Measurements from ENCODE around the gene RUNX1.

Gene RUNX1

DNA sequence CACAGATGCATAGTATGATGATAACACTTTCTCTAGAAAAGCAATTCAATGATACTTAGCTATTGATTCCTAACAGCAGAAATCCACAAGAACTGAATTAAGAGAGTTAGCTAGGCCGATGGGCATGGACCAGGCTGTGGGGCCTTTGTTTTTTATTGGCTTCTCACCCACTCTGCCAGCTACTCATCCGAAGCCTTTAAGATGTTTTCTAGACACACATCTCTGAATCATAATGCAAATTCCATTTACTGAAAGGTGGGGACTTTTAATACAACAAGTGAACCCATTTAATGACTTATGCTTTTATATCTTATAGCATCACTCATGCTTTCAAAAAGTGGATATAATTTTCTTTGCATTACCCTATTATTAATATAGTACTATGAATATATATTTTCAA lies 170.2 kb downstream of the RUNX1 start:
- no peak for DNase-seq (ENCODE audit: low read depth)

DNA sequence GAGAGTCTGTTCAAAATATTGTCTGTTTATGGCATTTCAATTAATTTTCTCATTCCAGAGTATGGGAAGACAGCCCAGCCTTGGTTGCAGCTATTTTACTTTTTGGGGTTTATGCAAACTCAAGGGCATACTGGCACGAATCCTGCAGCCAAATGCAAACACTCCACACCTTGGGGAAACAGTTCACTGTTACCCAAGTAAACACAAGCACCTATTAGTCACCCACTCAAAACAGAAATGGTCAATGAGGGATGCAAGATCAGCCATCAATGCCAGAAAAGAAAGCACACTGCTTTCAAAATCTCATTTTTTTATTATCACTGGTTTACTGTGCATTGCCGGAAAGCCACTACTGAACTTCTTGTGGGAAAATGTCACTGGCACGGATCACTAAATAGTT lies 170.6 kb downstream of the RUNX1 start:
- no peak for DNase-seq (ENCODE audit: low read depth)

DNA sequence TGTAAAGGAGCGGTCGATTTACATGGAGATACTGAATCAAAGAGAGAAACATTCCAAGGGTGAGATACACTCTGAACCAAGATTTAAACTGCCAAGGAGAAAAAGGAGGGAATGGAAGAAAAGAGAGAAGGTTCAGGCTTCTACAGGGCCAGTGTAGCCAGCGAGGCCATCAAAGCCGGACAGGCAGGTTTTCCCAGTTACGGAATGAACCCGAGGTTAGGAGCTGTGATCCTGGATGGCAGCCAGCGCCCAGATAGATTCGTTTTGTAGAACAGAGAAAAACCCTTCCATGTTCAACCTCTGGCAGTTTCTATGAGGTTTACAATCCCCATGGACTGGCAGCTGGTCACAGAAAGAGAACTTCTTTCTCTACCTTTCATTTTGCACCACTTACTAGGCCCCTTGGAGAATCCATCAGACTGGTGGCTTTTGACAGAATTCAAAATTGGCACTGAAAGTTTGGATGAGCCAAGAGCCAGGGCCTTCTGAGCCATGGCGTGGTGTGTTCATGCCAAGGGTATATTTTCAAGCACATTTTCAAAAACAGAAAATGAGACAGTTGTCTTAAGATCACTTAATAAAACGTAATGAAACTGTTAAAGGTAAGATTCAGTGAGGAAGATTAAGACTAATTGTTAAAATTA lies 171.5 kb downstream of the RUNX1 start:
- DNase-seq (ENCODE audit: low read depth) = no peak

DNA sequence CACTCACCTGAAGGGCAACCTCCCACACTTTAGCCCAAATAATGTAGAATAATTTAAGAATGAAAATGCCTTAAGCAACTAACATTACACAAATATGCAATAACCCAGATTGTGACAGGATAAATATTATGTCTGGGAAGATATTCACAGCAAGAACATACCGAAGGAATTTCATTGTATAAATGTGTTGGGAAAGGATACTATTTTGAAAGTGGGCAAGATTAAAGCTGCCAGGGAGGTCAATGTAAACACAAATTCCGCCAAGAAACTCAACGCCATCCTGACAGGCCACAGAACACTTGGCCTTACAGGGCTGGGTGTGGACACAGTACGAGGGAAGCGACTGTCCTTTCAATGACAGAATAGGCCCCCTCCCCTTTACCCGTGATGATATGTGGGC lies 173.3 kb downstream of the RUNX1 start:
- no peak for DNase-seq (ENCODE audit: low read depth)

DNA sequence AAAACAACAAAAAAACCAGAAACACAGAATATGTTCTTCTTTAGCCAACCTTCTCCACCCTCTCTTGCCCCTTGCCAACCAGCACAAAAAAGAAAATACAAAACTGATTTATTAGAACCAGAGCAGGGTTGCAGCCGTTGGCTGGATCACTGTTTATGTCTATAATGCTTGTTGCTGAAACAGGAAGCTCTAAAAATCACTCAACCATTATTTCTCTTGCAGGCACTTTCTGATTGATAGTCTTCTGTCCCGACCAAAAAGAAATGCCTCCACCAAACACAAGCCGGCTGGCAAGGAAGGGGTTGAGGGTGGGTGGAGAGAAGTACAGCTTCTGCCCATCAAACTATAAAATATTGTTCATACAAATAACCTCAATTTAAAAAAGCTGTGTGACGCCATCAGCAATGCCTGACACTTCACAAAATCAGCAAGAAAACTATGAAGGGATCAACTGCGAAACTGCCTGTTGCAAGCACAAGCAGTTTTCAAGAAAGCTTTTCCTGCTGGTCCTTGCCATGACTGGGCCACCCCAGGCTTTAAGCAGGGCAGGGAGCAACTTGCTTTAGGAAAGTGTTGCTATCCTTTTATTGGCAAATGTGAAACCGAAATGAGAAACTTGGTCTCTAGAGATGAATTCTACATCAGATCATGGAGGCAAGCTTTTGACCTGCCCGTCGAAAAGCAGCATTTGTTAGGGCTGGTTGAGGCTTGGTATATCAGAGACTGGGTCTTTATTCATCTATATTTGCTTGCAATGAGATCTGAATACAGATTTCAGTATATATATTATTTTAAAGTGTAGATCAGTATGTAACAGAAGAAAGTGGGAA lies 174.2 kb downstream of the RUNX1 start:
- DNase-seq (ENCODE audit: low read depth) = no peak

DNA sequence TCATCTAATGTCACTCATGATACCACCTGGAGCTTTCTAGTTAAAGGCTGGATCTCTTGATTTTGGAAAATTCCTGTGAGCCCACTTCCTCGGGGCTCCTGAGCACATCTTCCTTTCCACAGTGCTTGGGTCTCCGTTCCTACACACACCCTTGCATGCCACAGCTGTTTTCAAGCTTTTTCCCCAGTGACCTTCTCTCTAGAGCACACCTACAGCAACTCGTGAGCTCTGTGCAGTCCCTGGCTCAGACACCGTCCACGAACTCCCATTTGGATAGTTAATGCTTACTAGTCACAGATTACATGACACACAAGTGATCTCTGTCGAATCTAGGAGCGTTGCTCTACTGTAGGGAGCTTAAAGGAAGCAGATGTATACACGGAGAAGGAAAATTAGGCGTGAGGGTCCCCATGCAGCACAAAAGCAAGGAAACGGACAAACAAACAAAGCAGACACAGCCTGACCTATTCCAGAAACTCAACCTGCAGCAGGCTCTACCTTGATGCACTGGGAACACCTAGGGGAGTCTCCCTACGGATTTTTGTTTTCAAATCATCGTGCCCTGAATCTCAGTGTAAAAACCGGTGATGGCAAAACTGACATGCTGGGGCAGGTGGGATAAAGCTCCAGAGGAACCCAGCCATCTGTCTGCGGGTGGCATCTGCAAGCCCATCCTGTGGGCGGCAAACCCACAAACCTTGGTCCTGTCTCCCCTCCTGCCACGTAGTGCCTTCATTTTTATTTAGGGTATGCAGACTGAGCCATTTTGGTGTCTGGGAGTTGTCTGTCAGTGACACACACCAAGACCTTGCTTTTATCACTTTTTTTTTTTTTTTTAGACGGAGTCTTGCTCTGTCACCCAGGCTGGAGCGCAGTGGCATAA lies 177.8 kb downstream of the RUNX1 start:
- no peak for DNase-seq (ENCODE audit: low read depth)

DNA sequence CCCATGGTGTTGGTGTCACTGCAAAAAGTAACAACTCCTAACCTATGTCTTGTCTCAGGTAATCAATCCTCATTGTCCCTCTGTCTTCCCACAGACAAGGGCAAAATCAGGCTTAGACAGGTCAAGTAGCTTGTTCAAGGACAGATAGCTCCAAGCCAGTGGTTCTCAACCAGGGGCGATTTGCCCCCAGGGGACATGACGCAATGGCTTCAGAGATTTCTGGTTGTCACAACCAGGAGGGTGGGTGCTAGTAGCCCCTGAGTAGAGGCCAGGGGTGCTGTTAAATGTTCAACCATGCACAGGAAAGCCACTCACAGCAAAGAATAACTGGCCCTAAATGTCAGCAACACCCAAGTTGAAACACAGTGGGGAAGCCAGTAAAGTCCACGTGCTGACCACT lies 178.9 kb downstream of the RUNX1 start:
- no peak for DNase-seq (ENCODE audit: low read depth)

DNA sequence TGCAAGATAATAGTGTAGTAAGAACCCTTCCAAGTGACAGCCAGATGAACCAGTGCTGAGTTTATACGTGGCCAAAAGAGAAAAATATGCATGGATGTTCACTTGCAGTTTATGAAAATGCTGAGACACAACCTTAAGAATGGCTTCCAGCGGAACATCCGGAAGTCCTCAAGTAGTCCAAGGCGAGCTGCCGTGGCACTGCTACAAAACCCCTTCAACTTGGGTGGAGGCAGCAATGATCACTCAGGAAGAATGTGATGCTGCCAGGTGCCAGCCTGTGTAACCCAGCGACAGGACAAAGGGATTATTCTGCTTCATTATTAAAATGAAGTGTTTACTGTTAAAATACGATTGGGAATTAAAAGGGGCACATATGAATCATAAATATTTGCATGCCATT lies 179.6 kb downstream of the RUNX1 start:
- DNase-seq (ENCODE audit: low read depth) = no peak

DNA sequence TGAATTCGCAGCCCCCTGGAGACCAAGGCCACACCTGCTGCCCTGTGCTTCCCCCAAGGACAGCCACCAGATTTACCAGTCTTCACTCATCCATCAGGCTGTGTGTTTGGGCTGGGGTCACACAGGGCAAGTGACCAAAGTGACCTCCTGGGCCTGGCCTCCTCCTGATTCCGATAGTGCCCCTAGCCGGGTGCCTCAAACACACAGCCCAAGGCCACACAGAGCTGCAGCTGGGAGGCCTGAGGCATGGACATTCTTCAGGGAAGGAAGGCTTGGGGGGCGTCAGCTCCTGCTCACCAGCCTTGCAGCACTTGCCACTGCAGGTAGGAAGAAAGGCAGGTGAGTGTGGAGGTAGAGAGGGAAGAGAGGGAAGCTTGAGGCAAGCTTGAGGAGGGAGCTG lies 181.3 kb downstream of the RUNX1 start:
- no peak for DNase-seq (ENCODE audit: low read depth)

DNA sequence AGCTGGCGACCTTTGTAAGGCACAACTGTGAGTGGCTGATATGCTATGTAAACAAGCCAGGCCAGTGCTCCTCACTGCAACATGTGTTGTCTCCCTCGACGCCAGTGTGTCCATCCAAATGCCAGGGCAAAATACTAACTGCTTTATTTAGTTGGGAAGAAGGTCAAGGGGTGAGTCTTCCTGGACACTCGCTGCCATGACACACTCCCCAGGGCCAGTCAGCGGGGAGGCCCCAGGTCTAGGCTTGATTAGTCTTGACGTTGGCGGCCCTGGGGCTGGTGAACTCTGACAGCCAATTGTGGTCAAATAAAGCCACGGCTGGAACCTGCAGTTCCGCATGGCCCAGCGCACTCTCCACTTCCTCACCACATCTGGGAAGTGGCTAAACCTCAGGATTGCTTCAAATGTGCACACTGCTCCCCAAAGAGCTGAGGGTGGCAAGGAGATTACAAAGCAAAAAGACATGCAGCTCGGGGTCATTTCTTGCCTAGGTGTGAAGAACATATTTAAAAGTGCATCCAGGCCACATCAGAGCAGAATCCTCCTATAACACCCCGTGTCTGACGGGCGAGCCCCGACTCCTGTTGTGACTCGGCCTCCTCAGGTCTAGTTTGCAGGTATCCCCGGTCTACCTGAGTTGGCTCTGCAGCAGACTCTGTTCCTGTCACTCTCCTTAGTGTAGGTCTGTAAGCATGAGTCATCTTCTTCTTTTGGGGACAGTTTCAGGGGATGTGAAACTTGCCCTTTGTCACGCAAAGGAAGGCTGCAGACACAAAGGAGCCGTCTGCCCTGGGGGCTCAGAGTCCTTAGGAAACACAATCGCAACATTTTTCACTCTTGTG lies 183.5 kb downstream of the RUNX1 start:
- DNase-seq (ENCODE audit: low read depth) = no peak

DNA sequence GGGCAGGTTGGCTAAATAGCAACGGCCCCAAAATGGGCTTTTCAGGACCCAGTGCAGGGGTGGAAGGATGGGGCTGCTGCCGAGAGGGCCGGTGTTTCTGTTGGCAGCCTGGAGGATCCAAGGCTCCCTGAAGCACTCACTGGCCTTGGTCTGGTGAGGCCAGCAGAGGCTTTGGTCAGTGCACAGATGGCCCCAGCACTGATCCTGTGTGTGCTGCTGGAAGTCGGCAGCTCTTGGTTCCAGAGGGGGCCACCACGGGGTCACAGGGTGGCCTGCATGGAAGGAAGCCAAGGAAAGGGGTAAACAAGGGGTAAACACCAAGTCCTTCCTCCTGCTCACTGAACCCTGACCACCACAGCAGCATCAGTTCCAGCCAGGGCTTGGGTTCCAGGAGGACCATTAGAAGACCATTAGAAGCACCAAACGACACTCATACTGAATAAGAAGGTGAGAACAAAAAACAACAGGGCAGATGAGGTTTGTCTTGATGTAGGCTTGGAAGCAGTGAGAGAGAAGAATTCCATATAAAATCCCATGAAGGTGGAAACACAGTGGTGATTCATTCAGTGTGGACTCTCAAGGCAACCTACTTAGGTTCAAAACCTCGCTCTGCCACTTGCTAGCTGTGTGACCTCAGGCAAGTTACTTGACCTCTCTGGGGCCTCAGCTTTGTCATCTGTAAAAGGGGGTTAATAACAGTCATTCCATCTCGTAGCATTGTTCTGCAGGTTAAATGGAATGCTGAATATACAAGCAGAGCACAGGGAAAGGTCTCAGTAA lies 184.5 kb downstream of the RUNX1 start:
- no peak for DNase-seq (ENCODE audit: low read depth)

DNA sequence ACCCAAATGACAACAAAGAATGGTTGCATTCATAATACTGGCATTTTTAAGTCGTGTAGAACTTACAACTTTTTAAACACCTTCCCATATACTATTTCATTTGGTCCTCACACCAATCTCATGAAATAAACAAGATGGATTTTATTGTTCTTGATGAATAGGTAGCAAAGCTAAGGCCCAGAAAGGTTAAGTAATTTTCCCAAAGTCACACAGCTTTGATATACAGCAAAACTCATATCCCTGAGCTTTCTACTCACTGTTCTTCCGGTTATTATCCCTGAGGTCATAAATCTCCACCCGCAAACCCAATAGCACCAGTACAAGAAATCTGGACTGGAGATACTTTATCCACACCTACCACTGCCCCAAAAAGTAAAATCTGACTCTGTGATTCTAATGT lies 186.2 kb downstream of the RUNX1 start:
- no peak for DNase-seq (ENCODE audit: low read depth)

DNA sequence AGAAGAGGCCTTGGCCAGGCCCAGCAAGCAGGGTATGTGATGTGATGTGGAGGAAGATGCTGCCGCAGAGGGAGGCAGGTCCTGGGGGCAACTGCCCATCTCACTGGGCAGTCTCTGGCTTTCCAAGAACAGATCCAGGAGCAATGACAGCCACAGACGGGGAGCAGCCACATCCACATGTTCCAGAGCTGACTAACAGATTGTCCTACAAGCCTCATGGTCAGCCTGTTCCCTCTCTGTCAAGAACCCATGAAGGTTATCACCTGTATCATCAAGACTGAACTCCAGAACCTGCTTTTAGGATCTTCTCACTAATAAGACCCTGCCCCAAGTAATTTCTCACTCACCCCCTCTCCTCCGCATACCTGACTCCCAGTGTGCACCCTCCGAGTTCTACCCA lies 187.8 kb downstream of the RUNX1 start:
- no peak for DNase-seq (ENCODE audit: low read depth)

DNA sequence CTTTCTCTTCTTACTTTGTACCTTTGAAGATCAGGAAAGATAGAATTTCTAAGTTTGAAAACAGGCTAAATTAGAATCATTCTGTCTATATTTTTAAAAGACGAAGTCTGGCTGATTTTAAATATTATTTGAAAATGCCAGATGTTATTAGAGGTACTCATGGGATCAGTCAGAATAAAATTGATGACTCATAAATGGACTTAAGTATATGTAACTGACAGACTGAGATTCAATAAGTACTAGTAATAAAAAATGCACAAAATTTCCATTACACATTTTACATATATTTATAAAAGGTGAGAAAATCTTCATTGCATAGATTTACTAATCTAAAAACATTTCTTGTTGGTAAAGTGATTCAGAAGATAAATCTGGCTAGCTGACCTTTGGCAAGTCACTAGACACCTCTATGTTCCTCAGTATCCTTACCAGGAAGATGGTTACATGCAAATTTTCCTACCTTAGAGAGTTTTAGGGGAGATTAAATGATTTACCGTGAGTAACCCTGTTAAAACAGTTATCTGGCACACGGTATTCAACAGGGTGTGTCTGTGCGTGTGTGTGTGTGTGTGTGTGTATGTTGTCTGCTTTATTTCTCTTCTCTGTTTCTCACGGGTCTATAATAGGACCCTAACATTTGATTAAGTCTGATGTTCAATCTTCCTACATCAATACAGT lies 189.0 kb downstream of the RUNX1 start:
- DNase-seq (ENCODE audit: low read depth) = no peak

DNA sequence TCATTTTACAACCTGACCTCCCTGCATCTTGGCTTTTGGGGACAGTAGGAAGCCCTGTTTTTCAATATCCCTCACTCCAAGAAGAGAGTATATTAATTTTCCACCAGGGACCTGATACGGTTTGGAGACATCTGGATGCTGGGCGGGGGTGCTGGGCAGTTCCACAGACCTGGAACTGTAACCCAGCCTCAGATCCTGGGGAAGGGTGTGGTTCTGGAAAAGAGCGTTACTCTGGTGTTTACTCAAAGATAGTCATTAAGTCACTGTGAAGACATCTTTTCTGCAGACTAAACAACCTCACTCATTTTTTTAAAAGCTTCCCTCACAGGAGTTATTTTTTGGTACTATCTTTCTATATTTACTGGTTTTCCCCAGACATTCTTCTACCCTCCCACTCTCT lies 190.5 kb downstream of the RUNX1 start:
- DNase-seq (ENCODE audit: low read depth) = no peak

DNA sequence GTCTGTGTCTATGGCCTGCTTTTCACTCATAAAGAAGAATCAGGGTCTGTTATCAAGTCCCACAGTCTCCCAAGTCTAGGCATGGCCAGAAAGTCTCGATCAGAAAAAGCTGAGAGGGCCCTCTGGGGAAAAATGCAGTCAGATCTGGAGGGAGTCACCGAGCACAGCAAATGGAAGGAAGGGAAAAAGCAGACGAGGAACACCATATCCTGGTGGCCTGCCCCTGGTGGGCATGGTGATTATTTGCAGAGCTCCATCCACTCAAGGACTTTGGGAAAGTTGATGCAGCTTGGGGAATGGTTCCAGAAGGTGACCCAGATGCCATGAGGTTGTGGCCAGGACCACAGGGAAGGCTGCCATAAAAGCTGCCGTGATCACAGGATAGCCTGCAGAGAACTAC lies 191.2 kb downstream of the RUNX1 start:
- no peak for DNase-seq (ENCODE audit: low read depth)

DNA sequence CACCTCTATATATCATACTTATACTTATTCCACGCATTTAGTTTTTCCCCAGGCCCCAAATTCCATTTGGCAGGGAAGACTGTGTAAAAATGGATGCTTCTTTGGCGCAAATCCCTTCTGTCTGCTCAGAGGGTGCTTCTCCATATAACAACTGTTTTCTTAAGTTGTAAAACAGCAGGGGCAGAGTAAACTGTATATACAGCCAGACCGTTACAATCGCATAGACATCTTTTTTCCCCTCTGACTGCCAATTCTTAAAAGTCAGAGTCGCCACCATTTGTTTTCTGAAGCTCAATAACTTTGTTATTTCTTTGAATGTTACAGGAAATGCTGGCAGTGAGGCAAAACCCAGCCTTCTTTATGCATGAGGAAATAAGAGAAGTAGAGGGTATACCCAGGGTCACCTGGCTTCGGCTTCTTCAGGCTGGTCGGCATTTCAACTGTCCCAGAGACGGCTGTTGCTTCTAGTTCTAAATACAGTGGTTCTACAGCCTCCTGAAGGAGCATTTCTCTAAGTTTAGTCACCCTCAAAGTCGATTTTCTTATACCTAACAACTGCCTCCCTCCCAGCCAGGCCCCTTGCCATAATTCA lies 191.9 kb downstream of the RUNX1 start:
- no peak for DNase-seq (ENCODE audit: low read depth)

DNA sequence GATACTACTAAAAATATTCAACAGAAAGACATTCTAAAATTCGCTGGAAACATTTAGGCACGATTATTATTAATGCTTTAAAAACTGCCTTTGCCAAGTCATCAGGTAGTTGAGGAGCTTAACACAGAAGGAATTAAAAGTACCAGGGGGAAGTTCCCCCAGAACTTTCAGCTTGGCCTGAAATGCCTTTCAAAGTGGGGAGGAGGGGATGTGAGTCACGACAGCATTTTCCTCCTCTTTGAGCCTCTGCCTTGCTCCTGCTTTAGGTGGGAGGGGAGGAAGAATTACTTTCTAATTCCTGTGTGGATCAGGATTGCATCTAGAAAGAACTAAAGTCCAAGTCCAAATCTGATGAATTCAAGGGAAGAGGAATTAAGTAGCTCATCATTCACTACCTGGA lies 196.7 kb downstream of the RUNX1 start:
- no peak for DNase-seq (ENCODE audit: low read depth)

DNA sequence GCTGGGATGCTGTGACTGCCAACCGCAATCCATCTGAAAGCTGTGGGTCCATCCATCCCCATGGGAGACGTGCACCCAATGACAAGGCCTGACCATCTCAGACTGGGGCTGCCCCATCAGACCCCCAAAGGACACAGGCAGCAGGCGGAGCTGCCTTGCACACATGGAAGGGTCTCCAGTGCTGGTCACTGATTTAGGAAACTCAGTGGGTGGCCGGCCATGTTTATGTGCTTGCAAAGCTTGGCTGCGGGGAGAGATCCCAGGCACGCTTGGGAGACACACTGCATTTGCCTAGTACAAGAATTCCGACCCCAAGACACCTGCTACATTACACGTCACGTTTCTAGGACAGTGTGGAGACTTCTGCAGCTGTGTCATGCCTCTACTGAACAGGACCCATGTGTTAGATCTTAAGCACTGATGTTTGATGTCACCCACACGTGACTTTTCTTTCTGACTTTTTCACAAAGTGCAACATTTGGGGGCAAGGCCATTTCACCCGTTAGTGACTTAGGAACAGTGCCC lies 198.9 kb downstream of the RUNX1 start:
- DNase-seq (ENCODE audit: low read depth) = no peak

DNA sequence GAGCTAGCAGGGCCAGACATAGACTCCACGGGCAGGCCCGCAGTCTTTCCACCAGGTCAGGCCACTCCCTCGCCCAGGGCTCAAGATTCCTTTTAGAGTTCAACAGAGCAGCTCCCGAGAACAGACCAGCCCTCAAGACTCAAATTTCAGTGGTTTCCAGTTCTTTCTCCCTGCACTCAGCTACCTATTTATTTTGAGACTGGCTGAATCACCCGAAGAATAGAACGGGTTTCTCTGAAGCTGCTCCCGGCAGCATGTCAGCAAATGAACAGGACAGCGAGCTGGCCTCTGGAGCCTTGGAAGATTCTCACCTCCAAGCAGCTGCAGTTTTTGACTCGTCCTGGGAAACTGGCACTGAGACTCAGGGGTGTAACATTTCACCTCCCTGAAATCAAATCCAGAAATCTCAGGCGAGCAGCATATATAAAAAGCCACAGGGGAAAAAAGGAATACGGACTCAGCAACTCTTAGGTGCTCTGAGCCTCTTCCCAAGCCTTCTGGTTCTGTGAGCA lies 202.4 kb downstream of the RUNX1 start:
- no peak for DNase-seq (ENCODE audit: low read depth)
